Mesenchymal stem cell (in vitro differentiated cells and primary cell): ENCODE data around the gene LRFN4.

Source experiments
- DNase-seq: peaks from one replicate; pipeline ENCODE4 v3.0.0-alpha.2; 2013
- H2AFZ ChIP-seq: one replicate; pipeline ENCODE4 v1.6.1; 2013; ENCODE audit warnings: low read depth, mild to moderate bottlenecking, control low read depth, inconsistent platforms, low read length, moderate library complexity
- H2AK5ac ChIP-seq: 2 replicates; pipeline ENCODE4 v1.6.1; 2013; ENCODE audit warnings: low read length, moderate library complexity, mild to moderate bottlenecking, inconsistent platforms; ENCODE audit not compliant: severe bottlenecking
- H2BK120ac ChIP-seq: one replicate; pipeline ENCODE4 v1.6.1; 2013; ENCODE audit warnings: low read depth, mild to moderate bottlenecking, inconsistent platforms, low read length, moderate library complexity
- H2BK12ac ChIP-seq, 2 experiments: one replicate each; pipeline ENCODE4 v1.6.1; 2013; ENCODE audit warnings: inconsistent platforms in 2 of 2, low read length in 2 of 2, mild to moderate bottlenecking in 2 of 2, moderate library complexity in 2 of 2, control low read depth in 1 of 2
- H2BK15ac ChIP-seq: one replicate; pipeline ENCODE4 v1.6.1; 2013; ENCODE audit warnings: mild to moderate bottlenecking, low read depth, inconsistent platforms; ENCODE audit not compliant: poor library complexity, severe bottlenecking
- H2BK5ac ChIP-seq: 2 replicates; pipeline ENCODE4 v1.6.1; 2013; ENCODE audit warnings: low read depth, mild to moderate bottlenecking, low read length, control low read depth, inconsistent platforms; ENCODE audit not compliant: poor library complexity, severe bottlenecking
- H3K14ac ChIP-seq, 2 experiments: one replicate each; pipeline ENCODE4 v1.6.1; 2013; ENCODE audit warnings: inconsistent platforms in 2 of 2, low read length in 2 of 2, control low read depth in 1 of 2, mild to moderate bottlenecking in 1 of 2, moderate library complexity in 1 of 2
- H3K18ac ChIP-seq, 2 experiments: one replicate each; pipeline ENCODE4 v1.6.1; 2013; ENCODE audit warnings: inconsistent platforms in 2 of 2, low read length in 2 of 2, control low read depth in 1 of 2, low read depth in 1 of 2, mild to moderate bottlenecking in 1 of 2
- H3K23ac ChIP-seq, 2 experiments: one replicate each; pipeline ENCODE4 v1.6.1; 2013; ENCODE audit warnings: inconsistent platforms in 2 of 2, low read length in 2 of 2, mild to moderate bottlenecking in 2 of 2, moderate library complexity in 2 of 2, control low read depth in 1 of 2
- H3K27ac ChIP-seq: 2 replicates; pipeline ENCODE4 v1.5.1; 2013; ENCODE audit warnings: mild to moderate bottlenecking, moderate library complexity, low read length, control low read depth, inconsistent platforms; ENCODE audit not compliant: poor library complexity, severe bottlenecking
- H3K27me3 ChIP-seq, 2 experiments: 2 replicates each; pipeline versions ENCODE4 v1.6.1 to v1.7.0; 2013; ENCODE audit warnings: low read length in 2 of 2, mild to moderate bottlenecking in 2 of 2, moderate library complexity in 2 of 2, control low read depth in 1 of 2, inconsistent platforms in 1 of 2; ENCODE audit not compliant: control insufficient read depth in 1 of 2, insufficient read depth in 1 of 2
- H3K36me3 ChIP-seq, 2 experiments: 2 replicates each; pipeline versions ENCODE4 v1.6.1 to v1.7.0; 2013; ENCODE audit warnings: low read length in 2 of 2, control low read depth in 1 of 2, inconsistent platforms in 1 of 2, low read depth in 1 of 2, mild to moderate bottlenecking in 1 of 2; ENCODE audit not compliant: insufficient read depth in 2 of 2, control insufficient read depth in 1 of 2
- H3K4ac ChIP-seq, 2 experiments: one replicate each; pipeline ENCODE4 v1.6.1; 2013; ENCODE audit warnings: inconsistent platforms in 2 of 2, low read length in 2 of 2, mild to moderate bottlenecking in 2 of 2, moderate library complexity in 2 of 2, control low read depth in 1 of 2, low read depth in 1 of 2
- H3K4me1 ChIP-seq: 2 replicates; pipeline ENCODE4 v1.6.1; 2013; ENCODE audit warnings: low read depth, low read length, control low read depth; ENCODE audit not compliant: control insufficient read depth, insufficient read depth
- H3K4me2 ChIP-seq: 2 replicates; pipeline ENCODE4 v1.6.1; 2013; ENCODE audit warnings: low read length, mild to moderate bottlenecking, inconsistent platforms; ENCODE audit not compliant: poor library complexity, severe bottlenecking
- H3K4me3 ChIP-seq, 2 experiments: 2 replicates each; pipeline versions ENCODE4 v1.5.1 to v1.7.0; 2013; ENCODE audit warnings: low read length in 2 of 2, mild to moderate bottlenecking in 2 of 2, control low read depth in 1 of 2, low read depth in 1 of 2; ENCODE audit not compliant: insufficient read depth in 1 of 2
- H3K79me1 ChIP-seq: replicated peaks from 2 replicates; pipeline ENCODE4 v1.6.1; 2013; ENCODE audit warnings: mild to moderate bottlenecking, control low read depth, low read length, inconsistent platforms; ENCODE audit not compliant: poor library complexity, severe bottlenecking
- H3K9ac ChIP-seq: 2 replicates; pipeline ENCODE4 v1.7.0; 2013; ENCODE audit warnings: mild to moderate bottlenecking, low read length, moderate library complexity
- H3K9me3 ChIP-seq: 2 replicates; pipeline ENCODE4 v1.7.0; 2013; ENCODE audit warnings: mild to moderate bottlenecking, low read length; ENCODE audit not compliant: control insufficient read depth
- H4K8ac ChIP-seq: one replicate; pipeline ENCODE4 v1.6.1; 2013; ENCODE audit warnings: inconsistent platforms, mild to moderate bottlenecking, low read length, moderate library complexity
- H4K91ac ChIP-seq: one replicate; pipeline ENCODE4 v1.6.1; 2013; ENCODE audit warnings: mild to moderate bottlenecking, low read length, inconsistent platforms
- WGBS: methylation state at CpG from one replicate; pipeline ENCODE4 v1.1.7; 2013; ENCODE audit warnings: mixed read lengths; 5-methylcytosine and 5-hydroxymethylcytosine counted together

LRFN4 gene

DNA sequence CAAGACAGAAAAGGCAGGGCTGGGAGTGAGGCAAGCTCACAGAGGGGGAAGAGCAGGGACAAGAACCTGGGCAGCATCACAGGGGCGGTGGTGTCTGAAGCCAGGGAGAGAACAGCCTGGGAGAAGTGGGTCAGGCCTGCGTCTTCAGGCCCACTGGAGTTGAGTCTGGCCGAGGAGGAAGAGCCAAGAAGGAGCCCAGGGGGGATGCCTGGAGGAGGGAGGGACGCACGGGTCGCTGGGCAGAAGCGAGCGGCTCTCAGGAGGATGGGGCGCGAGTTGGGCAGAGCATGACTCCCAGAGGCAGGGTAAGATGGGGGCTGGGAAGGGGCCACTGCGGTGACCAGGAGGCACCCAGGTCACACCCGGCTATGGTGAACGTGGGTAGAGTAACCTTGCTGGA is 18.5 kb downstream of the LRFN4 start:
- no peaks in the 10 kb centered on the region for H3K27me3 ChIP-seq
- H2BK5ac ChIP-seq = no peak overlapping the region
- WGBS = 91% methylated on average over 12 of the region's 13 CpGs
- H3K4me2 ChIP-seq = no peak overlapping the region
- no peak overlapping the region for H2BK15ac ChIP-seq
- no peak overlapping the region for H3K9ac ChIP-seq
- no peak overlapping the region for H3K18ac ChIP-seq
- H2BK12ac ChIP-seq = no peak overlapping the region
- peaks cover 2 to 17% of the 10 kb centered on the region in 2 experiments for H3K36me3 ChIP-seq
- no peaks in the 10 kb centered on the region for H3K9me3 ChIP-seq
- H3K79me1 ChIP-seq = peaks cover 20% of the 10 kb centered on the region
- H2AFZ ChIP-seq = no peak overlapping the region
- H4K91ac ChIP-seq = no peak overlapping the region
- H3K4me1 ChIP-seq = peaks cover 8% of the 10 kb centered on the region
- no peak overlapping the region for H3K23ac ChIP-seq
- no peak overlapping the region for H3K14ac ChIP-seq
- DNase-seq = no peak
- no peak overlapping the region for H4K8ac ChIP-seq
- no peak overlapping the region for H2BK120ac ChIP-seq
- H3K4ac ChIP-seq = no peak overlapping the region
- H3K27ac ChIP-seq = no peak overlapping the region
- H3K4me3 ChIP-seq = no peak overlapping the region
- no peak overlapping the region for H2AK5ac ChIP-seq

- Histone ChIP-seq H3K18ac (no peak overlapping the region), H3K23ac (no peak overlapping the region), H3K36me3 (peaks cover 0 to 3% of the 10 kb centered on the region in 2 experiments), H3K9ac (no peak overlapping the region), H2BK15ac (peak overlapping the region; percentile 31), H3K4me2 (no peak overlapping the region), H3K79me1 (peaks cover 26% of the 10 kb centered on the region), H2BK5ac (no peak overlapping the region), H3K14ac (no peak overlapping the region), H3K4ac (no peak overlapping the region), H3K4me3 (no peak overlapping the region), H2AK5ac (no peak overlapping the region), H2BK12ac (no peak overlapping the region), H2AFZ (no peak overlapping the region), H3K4me1 (peaks cover 24% of the 10 kb centered on the region), H3K27me3 (peaks cover 0 to 4% of the 10 kb centered on the region in 2 experiments), H3K9me3 (no peaks in the 10 kb centered on the region), H4K8ac (no peak overlapping the region), H3K27ac (no peak overlapping the region), H4K91ac (no peak overlapping the region), H2BK120ac (no peak overlapping the region)
- no peak for DNase-seq
- WGBS = 92% methylated on average over 8 of the region's 9 CpGs
Observed at GRCh38 chr11:66877588-66878385, 20.9 kb downstream of the LRFN4 start.

GRCh38 chr11:66878474-66878873 is 21.6 kb downstream of the LRFN4 start:
- Histone ChIP-seq H2BK12ac (no peak overlapping the region), H4K8ac (no peak overlapping the region), H3K4me2 (no peak overlapping the region), H3K23ac (no peak overlapping the region), H3K4me1 (peaks cover 30% of the 10 kb centered on the region), H2AFZ (no peak overlapping the region), H2BK5ac (no peak overlapping the region), H2AK5ac (no peak overlapping the region), H2BK15ac (peak overlapping the region; percentile 31), H2BK120ac (no peak overlapping the region), H3K9ac (peak overlapping the region; percentile 38), H3K9me3 (no peaks in the 10 kb centered on the region), H3K27me3 (peaks cover 0 to 4% of the 10 kb centered on the region in 2 experiments), H3K4me3 (no peak overlapping the region), H3K4ac (no peak overlapping the region), H3K27ac (no peak overlapping the region), H3K18ac (no peak overlapping the region), H3K79me1 (peaks cover 26% of the 10 kb centered on the region), H3K14ac (no peak overlapping the region), H3K36me3 (peaks cover 0 to 3% of the 10 kb centered on the region in 2 experiments), H4K91ac (no peak overlapping the region)
- DNase-seq = no peak
- 89% methylated on average over 12 of the region's 12 CpGs for WGBS

- Histone ChIP-seq H2AFZ (no peak overlapping the region), H3K4me1 (peaks cover 32% of the 10 kb centered on the region), H2BK12ac (no peak overlapping the region), H2BK5ac (no peak overlapping the region), H3K14ac (peak overlapping the region in 1 of 2 experiments; percentile 6), H3K18ac (no peak overlapping the region), H3K79me1 (peaks cover 24% of the 10 kb centered on the region), H2BK15ac (no peak overlapping the region), H3K27ac (no peak overlapping the region), H3K9ac (peak overlapping the region; percentile 38), H2BK120ac (no peak overlapping the region), H3K4me2 (no peak overlapping the region), H4K91ac (peak overlapping the region; percentile 87), H3K4ac (no peak overlapping the region), H3K27me3 (peaks cover 0 to 4% of the 10 kb centered on the region in 2 experiments), H3K36me3 (peaks cover 0 to 3% of the 10 kb centered on the region in 2 experiments), H3K9me3 (no peaks in the 10 kb centered on the region), H3K23ac (no peak overlapping the region), H3K4me3 (no peak overlapping the region), H2AK5ac (no peak overlapping the region), H4K8ac (no peak overlapping the region)
- 90% methylated on average over 5 of the region's 7 CpGs for WGBS
- no peak for DNase-seq
Observed at GRCh38 chr11:66879000-66879399, 22.1 kb downstream of the LRFN4 start.
